HG02884 (cell line): ENCODE results near the gene MKI67.
A peak's percentile ranks its signal among the peaks of the same experiment; 100 is the strongest.

Experiments
- ATAC-seq: cut with Tn5 transposase; IDR thresholded peaks from one replicate; pipeline ENCODE4 v1.9.1; 2021; ENCODE audit warnings: mild to moderate bottlenecking, moderate library complexity; ENCODE audit not compliant: unreplicated experiment

The MKI67 gene

GRCh38 chr10:128054163-128054970 lies 71.9 kb downstream of the MKI67 start:
- no peak for ATAC-seq

DNA sequence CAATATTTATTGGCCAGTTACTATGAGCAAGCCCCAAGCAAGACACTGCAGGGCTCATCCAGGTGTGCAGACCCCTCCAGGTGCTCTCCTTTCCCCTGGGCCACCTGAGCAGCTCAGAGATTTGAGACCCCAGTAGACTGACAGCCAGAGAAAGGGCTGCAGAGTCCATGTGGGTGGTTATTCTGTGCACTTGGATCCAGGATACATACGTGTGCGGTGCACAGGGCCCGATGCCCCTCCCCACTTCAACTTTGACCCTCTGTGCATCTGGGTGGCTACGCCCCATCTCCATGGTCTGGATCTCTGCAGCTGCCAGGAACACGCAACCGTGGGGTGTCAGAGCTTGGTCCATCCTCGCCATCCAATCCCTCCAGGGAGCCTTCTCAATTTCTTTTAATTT lies 72.9 kb downstream of the MKI67 start:
- ATAC-seq, result no peak

DNA sequence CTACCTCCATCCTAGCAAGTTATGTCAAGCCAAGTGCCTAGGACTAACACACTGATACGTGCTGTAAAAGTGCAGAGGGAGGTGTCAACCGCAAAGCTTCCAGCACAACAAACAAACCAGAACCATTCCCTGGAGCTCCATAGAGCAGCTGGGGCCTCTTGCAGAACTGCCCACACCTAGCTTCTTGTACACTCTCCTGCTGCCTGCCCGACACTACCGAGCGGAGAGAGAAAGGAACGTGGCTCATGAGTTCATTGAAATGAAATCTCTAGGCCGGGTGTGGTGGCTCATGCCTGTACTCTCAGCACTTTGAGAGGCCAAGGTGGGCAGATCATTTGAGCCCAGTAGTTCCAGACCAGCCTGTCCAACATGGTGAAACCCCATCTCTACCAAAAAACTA lies 73.5 kb downstream of the MKI67 start:
- no peak for ATAC-seq

GRCh38 chr10:128051548-128051947 lies 74.7 kb downstream of the MKI67 start:
- no peak for ATAC-seq

DNA sequence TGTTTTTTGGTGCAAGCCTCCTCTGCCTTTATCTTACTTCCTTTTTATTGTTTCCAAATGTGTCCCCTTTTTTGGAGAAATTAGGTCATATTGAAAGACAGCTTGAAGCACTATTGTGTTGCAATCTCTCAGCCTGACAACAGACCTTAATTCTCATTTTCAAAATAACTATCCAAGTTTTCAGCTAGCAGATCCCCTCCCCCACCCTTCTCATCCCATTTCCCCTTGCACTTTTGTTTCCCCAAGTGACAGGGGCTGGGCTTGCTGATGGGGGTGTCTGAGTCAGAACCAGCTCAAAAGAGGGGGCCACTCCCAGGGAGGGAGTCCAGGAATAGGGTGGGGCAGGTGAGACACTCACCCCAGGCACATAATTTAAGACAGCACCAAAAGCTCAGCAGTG lies 75.3 kb downstream of the MKI67 start:
- no peak for ATAC-seq

DNA sequence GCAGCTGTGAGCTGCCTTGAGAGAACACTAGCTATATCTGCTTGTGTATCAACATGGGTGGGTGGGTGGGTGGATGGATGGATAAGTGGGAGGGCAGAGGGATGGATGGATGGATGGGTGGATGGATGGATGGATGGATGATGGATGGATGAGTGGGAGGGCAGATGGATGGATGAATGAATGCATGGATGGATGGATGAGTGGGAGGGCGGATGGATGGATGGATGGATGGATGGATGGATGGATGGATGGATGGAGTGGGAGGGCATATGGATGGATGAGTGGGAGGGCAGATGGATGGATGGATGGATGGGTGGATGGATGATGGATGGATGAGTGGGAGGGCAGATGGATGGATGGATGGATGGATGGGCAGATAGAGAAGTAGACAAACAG lies 76.1 kb downstream of the MKI67 start:
- no peak for ATAC-seq

GRCh38 chr10:128049226-128050120 lies 76.8 kb downstream of the MKI67 start:
- ATAC-seq, result no peak

GRCh38 chr10:128048819-128049210 lies 77.4 kb downstream of the MKI67 start:
- no peak for ATAC-seq

- peak; percentile 46 for ATAC-seq
Measured at GRCh38 chr10:128047991-128048818, 78.0 kb downstream of the MKI67 start.

DNA sequence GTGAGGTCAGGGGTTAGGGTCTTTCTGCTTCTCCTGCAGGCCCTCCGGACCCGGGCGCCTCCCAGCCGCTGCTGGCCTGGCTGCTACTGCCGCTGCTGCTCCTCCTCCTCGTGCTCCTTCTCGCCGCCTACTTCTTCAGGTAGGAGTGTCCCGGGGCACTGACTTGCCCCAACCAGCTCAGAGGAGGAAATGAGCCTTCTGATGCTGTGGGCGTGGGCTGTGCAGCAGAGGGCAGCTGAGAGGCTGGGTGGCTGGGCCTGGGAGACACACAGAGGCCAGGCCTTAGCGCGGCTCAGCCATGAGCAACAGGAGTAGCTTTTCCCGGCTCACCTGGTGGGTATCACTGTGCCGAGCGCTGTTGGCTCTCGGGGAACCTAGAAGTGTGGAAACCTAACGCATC lies 78.9 kb downstream of the MKI67 start:
- ATAC-seq, result peak; percentile 90

DNA sequence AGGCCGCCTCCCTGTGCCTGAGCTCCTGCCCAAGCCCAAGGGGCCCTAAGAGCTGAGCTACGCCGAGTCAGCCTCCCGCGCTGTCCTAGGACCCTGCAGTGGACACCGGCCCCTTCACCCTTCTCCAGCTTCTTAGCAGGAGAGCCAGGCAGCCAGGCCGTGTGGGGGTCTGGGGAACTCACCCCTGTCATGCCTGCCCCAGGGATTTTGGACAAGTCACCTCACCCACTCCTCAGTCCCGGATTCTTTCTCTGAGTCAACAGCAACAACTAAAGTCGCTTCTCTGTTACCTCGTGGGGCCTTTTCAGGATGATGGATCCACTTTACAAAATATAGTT lies 79.3 kb downstream of the MKI67 start:
- ATAC-seq, result no peak
